Left ventricle myocardium superior (tissue), 1 donor: Measurements from ENCODE around the gene SPRYD7. TPM values are rescaled to one million over a fixed set of nuclear protein-coding genes. Genes with fewer than 3 reads are reported as not detected.

Experiments
- ATAC-seq: fragments of 200-7000 bp; cut with Tn5 transposase; one replicate; pipeline ENCODE4 v1.9.1; 2020; ENCODE audit warnings: mild to moderate bottlenecking, moderate library complexity
- DNase-seq: peaks from one replicate; pipeline ENCODE4 v3.0.0-alpha.2; 2020
- intact Hi-C: fragments of 100-400 bp; cut with micrococcal nuclease; formaldehyde crosslinking; loops from one replicate; pipeline ENCODE4 v1.11.0; 2022
- total RNA-seq: library from RNA; stranded (reverse); fragmentation: NEBNext Ultra II Directional; extraction: Animal tissue kit (Norgen Biotek cat#: 25700); gene quantifications from one replicate; pipeline ENCODE4 v1.2.1, GENCODE V29; 2021
- donor health status: DM: no; HTN: yes; CAD: no; lungs with severe emphysema.

The SPRYD7 gene
- total RNA-seq, 1 donor from 2014 or later, result 11.8 TPM

- intact Hi-C loops, result no loop called here
- DNase-seq, result no peak
- ATAC-seq, result no peak
Observed at GRCh38 chr13:49874430-49874829, 61.7 kb downstream of the SPRYD7 start.

DNA sequence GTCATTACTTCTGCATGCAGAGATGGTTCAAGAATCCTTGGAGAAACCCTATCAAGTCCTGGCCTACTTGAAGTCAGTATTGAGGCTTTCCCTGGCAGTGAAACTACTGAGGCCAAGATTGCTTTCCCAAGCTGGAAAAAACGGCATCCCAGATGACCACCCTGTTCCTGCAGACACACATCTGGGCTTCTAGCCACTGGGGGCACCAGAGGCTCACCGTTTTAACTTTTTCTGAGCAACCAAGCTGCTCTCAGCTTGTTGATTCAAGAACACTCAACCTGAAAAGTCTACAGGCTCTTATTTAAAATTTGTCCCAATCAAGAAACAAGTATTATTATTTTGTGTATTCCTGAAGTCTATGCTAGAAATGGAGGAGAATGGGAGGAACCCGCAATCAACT, 66.6 kb downstream of the SPRYD7 start:
- no peak for ATAC-seq
- DNase-seq, result no peak
- intact Hi-C loops, result no loop called here

DNA sequence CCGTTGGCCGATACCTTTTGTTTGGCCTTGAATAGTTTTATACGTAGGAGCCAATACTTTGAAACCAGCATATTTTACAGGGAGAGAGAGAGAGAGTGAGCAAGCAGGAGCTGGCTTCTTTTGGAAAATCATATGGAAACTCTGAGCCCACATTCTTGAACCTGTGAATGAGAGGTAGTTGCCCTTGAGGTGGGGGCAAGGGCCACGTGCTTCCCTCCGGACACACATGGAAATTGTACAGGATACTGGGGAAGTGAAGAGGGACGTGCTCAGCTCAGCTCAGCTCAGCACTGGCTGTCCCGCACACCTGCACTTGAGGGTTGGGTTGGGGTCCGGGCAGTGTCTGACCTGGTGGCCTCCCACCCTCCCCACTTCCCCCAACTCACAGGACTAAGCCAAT, 68.3 kb downstream of the SPRYD7 start:
- DNase-seq, result no peak
- no peak for ATAC-seq
- intact Hi-C loops, result no loop called here

DNA sequence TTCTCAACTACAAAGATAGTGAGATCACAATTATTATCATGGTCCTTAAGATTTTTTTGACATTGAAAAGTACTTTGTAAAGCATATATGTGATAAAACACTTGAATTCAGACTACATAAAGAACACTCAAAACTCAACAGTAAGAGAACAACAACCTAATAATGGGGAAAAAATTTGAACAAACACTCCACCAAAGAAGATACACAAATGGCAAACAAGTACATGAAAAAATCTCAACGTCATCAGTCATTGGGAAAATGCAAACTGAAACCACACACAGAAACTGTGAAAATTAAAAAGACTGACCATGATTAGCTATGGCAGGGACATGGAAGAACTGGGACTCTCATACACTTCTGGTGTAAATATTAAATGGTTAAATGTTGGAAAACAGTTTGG, 70.9 kb downstream of the SPRYD7 start:
- intact Hi-C loops, result no loop called here
- no peak for DNase-seq
- ATAC-seq, result no peak

- ATAC-seq (no peak), DNase-seq (no peak)
- intact Hi-C loops, result no loop called here
Observed at GRCh38 chr13:49864509-49864908, 71.6 kb downstream of the SPRYD7 start.

Other genes with a start within 250 kb of the SPRYD7 start
- 6.9 TPM for gene EBPL, start 244.9 kb downstream of the SPRYD7 start, total RNA-seq
- gene KPNA3, start 143.7 kb downstream of the SPRYD7 start, total RNA-seq, result 61.8 TPM
- gene TRIM13, start 60.7 kb upstream of the SPRYD7 start, total RNA-seq, result 26.0 TPM
- 0.32 TPM for gene KCNRG, start 79.1 kb upstream of the SPRYD7 start, total RNA-seq